Activated CD4-positive, CD25-positive, alpha-beta regulatory T cell treated with anti-CD3 and anti-CD28 coated beads, Interleukin-2, amount 50 U/mL, for 72 hours (primary cell): ENCODE results near the gene COX6A1.
"Not testable (repeated sequence)": the region's sequence is repeated elsewhere in the genome, so short reads cannot be mapped to it uniquely, and the experiment has no call there.

Experiments used
- DNase-seq: peaks from one replicate; pipeline ENCODE4 v3.0.0; 2021

The COX6A1 gene

DNA sequence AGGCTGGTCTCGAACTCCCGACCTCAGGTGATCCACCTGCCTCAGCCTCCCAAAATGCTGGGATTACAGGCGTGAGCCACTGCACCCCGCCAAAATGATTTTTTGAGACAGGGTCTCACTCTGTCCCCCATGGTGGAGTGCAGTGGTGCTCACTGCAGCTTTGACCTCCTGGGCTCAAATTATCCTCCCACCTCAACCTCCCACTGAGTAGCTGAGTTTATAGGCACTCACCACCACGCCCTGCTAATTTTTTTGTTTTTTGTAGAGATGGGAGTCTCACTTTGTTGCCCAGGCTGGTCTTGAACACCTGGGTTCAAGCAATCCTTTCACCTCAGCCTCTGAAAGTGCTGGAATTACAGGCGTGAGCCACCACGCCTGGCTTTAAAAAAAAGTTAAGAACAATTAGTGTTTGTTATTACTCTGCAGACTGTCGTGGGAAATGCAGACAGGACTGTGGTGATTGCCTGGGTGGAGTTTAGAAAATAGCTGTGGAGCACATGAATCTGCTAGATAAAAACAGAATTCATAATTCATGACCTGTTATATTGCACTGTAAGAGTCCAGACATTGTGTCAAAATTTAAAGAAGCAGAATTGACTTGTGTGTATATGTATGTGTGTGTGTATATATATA is 9.2 kb upstream of the COX6A1 start:
- no peak for DNase-seq

DNA sequence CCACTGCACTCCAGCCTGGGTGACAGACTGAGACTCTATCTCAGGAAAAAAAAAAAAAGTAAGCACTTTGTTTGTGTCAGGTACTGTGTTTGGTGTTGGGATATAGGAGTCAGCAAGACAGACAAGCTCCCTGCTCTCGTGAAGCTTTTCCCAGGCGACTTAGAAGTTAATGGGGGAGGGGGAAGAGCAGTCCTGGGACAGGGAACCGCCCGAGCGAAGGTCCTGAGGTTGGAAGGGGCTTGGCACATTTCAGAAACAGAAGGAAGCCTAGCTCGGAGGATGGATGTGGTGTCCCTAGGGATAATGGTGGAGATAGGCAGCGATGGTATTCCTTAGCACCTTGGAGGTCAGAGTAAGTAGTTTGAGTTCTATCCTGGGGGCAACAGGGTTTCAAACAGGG is 8.5 kb upstream of the COX6A1 start:
- no peak for DNase-seq

GRCh38 chr12:120432772-120433525 is 5.0 kb upstream of the COX6A1 start:
- no peak for DNase-seq

- no peak for DNase-seq
These were observed 734 bp downstream of the COX6A1 start for GRCh38 chr12:120438495-120439198.

- DNase-seq = peak; percentile 51
These were observed 1.8 kb downstream of the COX6A1 start for GRCh38 chr12:120439646-120440247.

GRCh38 chr12:120444676-120445075 is 6.8 kb downstream of the COX6A1 start:
- DNase-seq = no peak

- peak; percentile 87 for DNase-seq
These were observed 8.3 kb downstream of the COX6A1 start, which contains the start of the genes GATC and TRIAP1 for GRCh38 chr12:120445911-120446843. TSS of gene GATC (plus strand) at chr12:120446444. CDS start at chr12:120446481, 37 bp downstream. TSS of gene TRIAP1 (minus strand) at chr12:120446384. CDS start at chr12:120446372, 12 bp downstream.

DNA sequence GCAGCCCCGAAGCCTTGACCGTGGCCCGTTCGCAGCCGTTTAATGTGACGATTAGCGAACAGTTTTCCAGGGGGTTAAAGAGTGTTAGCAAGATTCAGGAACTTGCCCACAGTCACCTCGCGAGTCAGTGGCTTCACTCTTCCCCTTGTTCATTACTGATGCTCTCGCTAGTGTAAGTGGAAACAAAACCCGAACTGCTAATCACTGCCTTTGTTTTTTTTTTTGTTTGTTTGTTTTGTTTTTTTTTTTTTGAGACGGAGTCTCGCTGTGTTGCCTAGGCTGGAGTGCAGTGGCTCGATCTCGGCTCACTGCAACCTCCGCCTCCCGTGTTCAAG is 8.9 kb downstream of the COX6A1 start:
- DNase-seq = not testable (repeated sequence)

DNA sequence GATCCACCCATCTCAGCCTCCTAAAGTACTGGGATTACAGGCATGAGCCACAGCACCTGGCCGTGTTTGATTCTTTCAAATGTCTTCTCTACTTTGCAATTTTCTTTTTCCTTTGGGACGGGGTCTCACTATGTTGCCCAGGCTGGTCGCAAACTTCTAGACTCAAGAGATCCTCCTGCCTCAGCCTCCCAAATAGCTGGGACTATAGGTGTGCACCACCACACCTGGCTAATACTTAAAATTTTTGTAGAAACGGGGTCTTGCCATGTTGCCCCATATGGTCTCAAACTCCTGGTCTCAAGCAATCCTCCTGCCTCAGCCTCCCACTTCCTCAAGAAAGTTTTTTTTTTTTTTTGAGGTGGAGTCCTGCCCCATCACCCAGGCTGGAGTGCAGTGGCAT is 10.1 kb downstream of the COX6A1 start:
- no peak for DNase-seq

- not testable (repeated sequence) for DNase-seq
These were observed 14.6 kb downstream of the COX6A1 start for GRCh38 chr12:120452524-120452923.

- no peak for DNase-seq
These were observed 15.3 kb downstream of the COX6A1 start for GRCh38 chr12:120453060-120453750.

- no peak for DNase-seq
These were observed 16.1 kb downstream of the COX6A1 start for GRCh38 chr12:120453977-120454376.

DNA sequence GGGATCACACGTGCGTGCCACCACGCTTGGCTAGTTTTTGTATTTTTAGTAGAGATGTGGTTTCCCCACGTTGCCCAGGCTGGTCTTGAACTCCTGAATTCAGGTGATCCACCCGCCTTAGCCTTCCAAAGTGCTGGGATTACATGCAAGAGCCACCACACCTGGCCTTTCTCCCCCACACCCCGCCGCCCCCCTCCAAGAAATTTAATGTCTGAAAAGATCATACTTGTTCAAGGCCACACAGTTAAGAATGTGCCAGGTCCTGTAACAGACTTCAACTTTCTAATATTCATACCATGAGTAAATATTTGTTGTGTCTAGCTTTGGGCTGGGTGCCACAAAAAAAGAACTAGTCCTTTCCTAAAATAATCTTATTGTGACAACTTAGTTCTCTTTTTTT is 17.4 kb downstream of the COX6A1 start:
- DNase-seq = no peak

GRCh38 chr12:120457133-120457532 is 19.2 kb downstream of the COX6A1 start:
- no peak for DNase-seq

DNA sequence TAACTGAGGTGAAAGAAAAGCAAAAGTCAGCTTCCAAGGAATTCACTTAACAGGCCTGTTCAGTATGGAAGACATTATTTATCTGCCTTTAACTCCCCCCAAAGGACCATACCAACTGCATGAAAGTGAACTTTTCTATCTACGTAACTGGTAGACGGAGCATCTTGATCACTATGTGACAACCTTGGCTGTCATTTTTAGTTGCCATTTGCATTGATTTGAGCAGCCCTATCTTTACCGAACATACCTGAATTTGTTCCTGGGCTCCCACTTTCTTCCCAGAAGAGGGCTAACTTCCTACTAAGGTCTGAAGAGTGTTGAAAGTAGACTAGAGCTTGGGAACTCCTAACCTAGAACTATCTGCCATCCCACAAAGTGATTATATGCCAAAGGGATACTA is 22.2 kb downstream of the COX6A1 start:
- no peak for DNase-seq

DNA sequence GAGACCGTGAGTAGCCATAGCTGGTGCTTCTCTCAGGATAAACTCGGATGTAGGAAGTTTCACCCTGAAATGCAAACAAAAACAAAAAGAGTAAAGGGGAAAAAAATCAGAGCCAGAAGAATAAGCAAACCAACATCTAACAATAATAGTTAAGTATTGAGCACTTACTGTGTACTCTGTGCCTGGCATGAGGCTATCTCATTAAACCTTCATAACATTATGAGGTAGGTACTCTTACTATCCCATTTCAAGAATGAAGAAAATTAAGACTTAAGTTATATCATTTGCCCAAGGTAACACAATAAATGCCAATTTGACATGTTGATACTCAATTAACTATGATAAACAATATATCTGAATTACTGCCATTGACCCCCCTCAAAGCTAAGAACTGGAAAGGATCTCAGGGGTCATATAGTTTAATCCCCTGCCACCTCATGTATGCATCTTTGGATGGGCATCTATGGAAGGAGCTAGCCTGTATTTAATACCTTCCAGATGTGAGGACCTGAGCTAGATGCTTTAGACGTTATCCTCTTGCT is 24.3 kb downstream of the COX6A1 start:
- DNase-seq = no peak

- no peak for DNase-seq
These were observed 25.8 kb downstream of the COX6A1 start for GRCh38 chr12:120463712-120464111.

GRCh38 chr12:120465756-120466155 is 27.8 kb downstream of the COX6A1 start:
- DNase-seq = no peak

- no peak for DNase-seq
These were observed 28.8 kb downstream of the COX6A1 start for GRCh38 chr12:120466560-120467315.

DNA sequence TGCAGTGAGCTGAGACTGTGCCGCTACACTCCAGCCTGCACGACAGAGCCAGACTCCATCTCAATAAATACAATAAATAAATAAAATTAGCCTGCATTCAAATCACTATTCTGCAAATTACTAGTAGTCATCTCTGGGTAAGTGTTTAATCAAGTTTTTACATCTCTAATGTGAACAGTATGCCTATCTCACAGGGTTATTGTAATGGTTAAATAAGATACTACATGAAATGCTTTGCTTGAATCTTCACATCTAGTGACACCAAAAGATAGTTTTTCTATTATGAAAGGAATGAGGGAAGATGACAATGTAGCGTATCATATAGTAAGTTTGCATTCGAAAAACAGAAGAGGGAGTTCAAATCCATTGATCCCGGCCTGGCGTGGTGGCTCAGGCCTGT is 29.5 kb downstream of the COX6A1 start:
- no peak for DNase-seq
